ENCODE results near the gene ZCCHC3.

The ZCCHC3 gene

GRCh38 chr20:346640-347316, 49.4 kb downstream of the ZCCHC3 start, which contains the start of gene NRSN2:
Gene NRSN2 (plus strand): TSS chr20:347111. CDS start chr20:349644, 2,533 bp downstream.
- TF ChIP-seq CTCF (IDR thresholded peaks at IDR 0.05; ENCODE audit: insufficient read depth, low read length, poor library complexity, severe bottlenecking): no peak
- Histone ChIP-seq H3K36me3 (ENCODE audit: control insufficient read depth, insufficient read depth, low read length) (no peaks in the 10 kb centered on the region), H3K4me3 (replicated peaks; ENCODE audit: low read depth, low read length) (peak within 1 kb of the TSS; percentile 86), H3K27me3 (replicated peaks; ENCODE audit: control insufficient read depth, insufficient read depth, low read length) (no peaks in the 10 kb centered on the region)
- peak; percentile 72 for DNase-seq (ENCODE audit: extremely low read depth, insufficient read length)

GRCh38 chr20:347317-347639, 49.9 kb downstream of the ZCCHC3 start:
- H3K27me3 ChIP-seq (replicated peaks; ENCODE audit: control insufficient read depth, insufficient read depth, low read length): no peaks in the 10 kb centered on the region
- H3K36me3 ChIP-seq (ENCODE audit: control insufficient read depth, insufficient read depth, low read length): no peaks in the 10 kb centered on the region
- no peak for TF ChIP-seq CTCF (IDR thresholded peaks at IDR 0.05; ENCODE audit: insufficient read depth, low read length, poor library complexity, severe bottlenecking)
- no peak for DNase-seq (ENCODE audit: extremely low read depth, insufficient read length)
- H3K4me3 ChIP-seq (replicated peaks; ENCODE audit: low read depth, low read length): peak overlapping the region; percentile 86

DNA sequence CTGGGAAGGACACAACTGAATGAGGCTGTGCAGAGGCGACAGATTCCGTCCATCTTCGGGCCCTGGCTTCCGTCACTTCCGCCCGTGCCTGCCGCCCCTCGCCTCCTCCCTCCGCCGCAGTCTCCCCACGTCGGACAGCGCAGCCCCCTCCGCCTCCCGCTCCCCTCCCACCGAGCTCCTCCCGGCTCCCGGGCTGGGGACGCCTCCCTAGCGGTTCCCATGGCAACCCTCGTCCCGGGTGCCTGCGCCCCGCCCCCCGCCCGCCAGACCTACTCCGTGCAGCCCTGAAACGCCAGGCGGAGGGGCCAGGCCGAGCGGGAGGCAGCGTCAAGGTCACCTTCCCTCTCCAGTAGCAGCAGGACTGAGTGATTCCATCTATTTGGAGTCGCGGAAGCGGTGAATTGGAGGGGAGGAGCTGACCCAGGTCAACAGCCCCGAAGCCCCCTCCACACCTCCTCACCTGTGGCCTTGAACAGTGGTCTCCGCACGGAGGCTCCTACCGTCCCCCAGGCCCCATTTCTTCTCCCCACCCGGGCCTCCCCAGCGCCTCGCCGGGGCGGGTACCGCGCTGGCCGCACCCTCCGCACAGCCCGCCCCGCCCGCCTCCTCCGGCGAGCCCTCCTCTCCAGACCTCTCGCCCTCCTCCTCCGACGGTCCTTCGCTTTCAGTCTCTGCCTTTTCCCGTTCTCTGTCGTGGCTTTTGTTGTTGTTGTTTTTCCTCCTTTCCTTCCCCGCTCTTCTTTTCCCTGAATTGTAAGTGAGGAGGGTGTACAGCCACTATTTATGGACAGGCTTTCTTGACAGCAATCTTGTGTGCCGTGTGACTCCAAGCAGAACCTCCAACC, 50.5 kb downstream of the ZCCHC3 start:
- peak; percentile 92 for DNase-seq (ENCODE audit: extremely low read depth, insufficient read length)
- TF ChIP-seq CTCF (IDR thresholded peaks at IDR 0.05; ENCODE audit: insufficient read depth, low read length, poor library complexity, severe bottlenecking): no peak
- peak overlapping the region; percentile 86 for H3K4me3 ChIP-seq (replicated peaks; ENCODE audit: low read depth, low read length)

GRCh38 chr20:348972-349841, 51.8 kb downstream of the ZCCHC3 start:
- H3K27me3 ChIP-seq (replicated peaks; ENCODE audit: control insufficient read depth, insufficient read depth, low read length): no peaks in the 10 kb centered on the region
- H3K36me3 ChIP-seq (ENCODE audit: control insufficient read depth, insufficient read depth, low read length): no peaks in the 10 kb centered on the region
- DNase-seq (ENCODE audit: extremely low read depth, insufficient read length): no peak
- TF ChIP-seq CTCF (IDR thresholded peaks at IDR 0.05; ENCODE audit: insufficient read depth, low read length, poor library complexity, severe bottlenecking): no peak
- no peak overlapping the region for H3K4me3 ChIP-seq (replicated peaks; ENCODE audit: low read depth, low read length)

More for the DNA sequence above, 50.5 kb downstream of the ZCCHC3 start:
- Histone ChIP-seq H3K27me3 (replicated peaks; ENCODE audit: control insufficient read depth, insufficient read depth, low read length) (no peaks in the 10 kb centered on the region), H3K36me3 (ENCODE audit: control insufficient read depth, insufficient read depth, low read length) (no peaks in the 10 kb centered on the region)

Measured in GM06990 (cell line).